ENCODE data around the gene PPP2R2B. TPM values are rescaled to one million over a fixed set of nuclear protein-coding genes. Genes with fewer than 3 reads are reported as not detected.

Gene PPP2R2B
- total RNA-seq, 6 experiments from 2014 or later: 0.15 to 0.77 (median 0.27) TPM

GRCh38 chr5:146672866-146673265, 205.7 kb downstream of the PPP2R2B start:
- no peaks in the 10 kb centered on the region for H3K9me3 ChIP-seq
- no peak overlapping the region for H3K4me3 ChIP-seq
- no peaks in the 10 kb centered on the region for H3K27me3 ChIP-seq
- intact Hi-C loops (cut with DNase I): no loop called here
- no peak for DNase-seq
- H3K4me1 ChIP-seq: no peaks in the 10 kb centered on the region
- H3K27ac ChIP-seq: no peak overlapping the region
- TF ChIP-seq POLR2A (IDR thresholded peaks at IDR 0.05): no peak
- TF ChIP-seq CTCF (IDR thresholded peaks at IDR 0.05): no peak
- WGBS (ENCODE audit: insufficient coverage, low coverage, low lambda C conversion rate, missing lambda C conversion rate): 67% methylated on average over 1 of the region's 1 CpG
- ATAC-seq: no peak
- no peaks in the 10 kb centered on the region for H3K36me3 ChIP-seq

DNA sequence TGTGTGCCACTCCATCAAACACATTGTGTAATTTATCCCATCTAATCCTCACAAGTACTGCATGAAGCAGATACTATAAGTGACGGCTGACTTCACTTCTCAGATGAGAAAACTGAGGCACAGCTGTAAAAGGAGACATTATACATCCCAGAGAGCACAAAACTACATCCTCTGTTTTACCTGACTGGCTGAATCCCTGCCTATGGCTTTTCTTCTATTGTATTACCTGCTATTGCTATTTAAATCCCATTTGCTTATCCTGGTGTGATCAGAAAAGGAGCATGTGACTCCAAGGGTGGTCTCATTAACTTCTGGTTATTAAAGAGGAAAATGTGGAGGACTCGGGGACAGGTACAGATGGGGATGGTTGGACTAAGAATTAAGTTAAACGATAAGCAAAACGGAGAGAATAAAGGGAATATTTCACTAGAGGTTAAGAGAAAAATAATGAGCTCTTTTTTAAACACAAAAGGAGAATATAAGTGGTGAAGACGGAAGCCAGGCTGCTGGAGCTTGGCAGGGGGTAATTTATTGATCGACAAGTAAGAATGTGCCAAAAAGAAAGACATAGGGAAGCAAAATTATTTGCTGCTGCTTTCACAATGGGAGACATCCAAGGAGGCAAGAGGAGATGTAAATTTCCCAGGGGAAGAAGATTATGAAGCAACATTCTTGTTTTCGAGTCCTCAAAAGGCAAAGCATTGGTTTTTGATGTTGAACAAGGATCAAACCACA, 206.8 kb downstream of the PPP2R2B start:
- no peaks in the 10 kb centered on the region for H3K9me3 ChIP-seq
- 37% methylated on average over 7 of the region's 7 CpGs for WGBS (ENCODE audit: insufficient coverage, low coverage, low lambda C conversion rate, missing lambda C conversion rate)
- H3K36me3 ChIP-seq: no peaks in the 10 kb centered on the region
- H3K4me1 ChIP-seq: no peaks in the 10 kb centered on the region
- ATAC-seq (no peak), DNase-seq (no peak)
- no peaks in the 10 kb centered on the region for H3K27me3 ChIP-seq
- TF ChIP-seq POLR2A (IDR thresholded peaks at IDR 0.05): no peak
- TF ChIP-seq CTCF (IDR thresholded peaks at IDR 0.05): no peak
- H3K27ac ChIP-seq: no peak overlapping the region
- intact Hi-C loops (cut with DNase I): no loop called here
- no peak overlapping the region for H3K4me3 ChIP-seq

GRCh38 chr5:146669656-146670055, 208.9 kb downstream of the PPP2R2B start:
- no peaks in the 10 kb centered on the region for H3K9me3 ChIP-seq
- WGBS (ENCODE audit: insufficient coverage, low coverage, low lambda C conversion rate, missing lambda C conversion rate): 74% methylated on average over 3 of the region's 3 CpGs
- DNase-seq (no peak), ATAC-seq (no peak)
- TF ChIP-seq CTCF (IDR thresholded peaks at IDR 0.05) (no peak), POLR2A (IDR thresholded peaks at IDR 0.05) (no peak)
- no peak overlapping the region for H3K27ac ChIP-seq
- intact Hi-C loops (cut with DNase I): loop anchor here in 1 of 2 donors (10.0 kb wide), 1 partner anchor 295 kb away; no protein-coding TSS in a partner anchor
- no peaks in the 10 kb centered on the region for H3K4me1 ChIP-seq
- no peak overlapping the region for H3K4me3 ChIP-seq
- no peaks in the 10 kb centered on the region for H3K27me3 ChIP-seq
- no peaks in the 10 kb centered on the region for H3K36me3 ChIP-seq

DNA sequence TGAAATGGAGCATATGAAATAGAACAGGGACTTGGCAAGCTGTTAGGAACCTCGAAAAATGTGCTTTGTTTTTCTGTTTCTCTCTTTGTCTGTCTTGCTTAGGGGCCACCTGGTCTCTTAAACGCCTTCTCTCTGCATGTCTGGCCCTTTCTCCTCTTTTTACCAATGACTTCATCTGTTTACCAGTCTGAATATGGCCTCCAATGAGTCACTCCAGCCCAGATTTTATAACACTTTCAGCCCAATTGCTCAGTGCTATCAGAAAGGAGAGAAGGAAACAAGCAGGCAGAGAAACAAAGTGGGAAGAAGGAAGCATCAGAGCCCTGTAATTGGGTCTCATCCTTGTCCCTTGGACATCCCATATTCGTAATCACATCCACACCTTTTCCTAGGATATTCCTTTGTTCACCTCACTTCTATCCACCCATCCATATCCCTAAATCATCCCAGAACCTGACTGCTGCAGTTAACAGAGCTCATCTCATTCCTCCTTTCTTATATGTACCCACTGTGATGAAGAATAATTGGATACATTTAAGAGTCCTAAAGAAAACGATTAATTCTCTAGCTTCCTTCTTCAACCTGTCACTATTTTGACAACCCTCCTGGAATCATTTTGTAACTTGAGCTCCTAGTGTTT, 210.8 kb downstream of the PPP2R2B start:
- Histone ChIP-seq H3K4me3 (no peak overlapping the region), H3K9me3 (no peaks in the 10 kb centered on the region), H3K4me1 (no peaks in the 10 kb centered on the region), H3K27me3 (no peaks in the 10 kb centered on the region), H3K27ac (no peak overlapping the region), H3K36me3 (no peaks in the 10 kb centered on the region)
- TF ChIP-seq CTCF (IDR thresholded peaks at IDR 0.05) (no peak), POLR2A (IDR thresholded peaks at IDR 0.05) (no peak)
- peak in 1 of 4 donors; percentile 56 for ATAC-seq
- DNase-seq: no peak
- WGBS (ENCODE audit: insufficient coverage, low coverage, low lambda C conversion rate, missing lambda C conversion rate): 41% methylated on average over 4 of the region's 4 CpGs
- intact Hi-C loops (cut with DNase I): loop anchor here in 1 of 2 donors (10.0 kb wide), 1 partner anchor 297 kb away; no protein-coding TSS in a partner anchor
